SHP77 treated with DMSO at 0.1 percent for 48 hours (cell line): ENCODE data around the gene RAB31.
"Not testable (repeated sequence)": the region's sequence is repeated elsewhere in the genome, so short reads cannot be mapped to it uniquely, and the experiment has no call there.

Source experiments
- DNase-seq: peaks from one replicate; lab custom pipeline; 2025; lab: John Stamatoyannopoulos, UW

Gene RAB31

DNA sequence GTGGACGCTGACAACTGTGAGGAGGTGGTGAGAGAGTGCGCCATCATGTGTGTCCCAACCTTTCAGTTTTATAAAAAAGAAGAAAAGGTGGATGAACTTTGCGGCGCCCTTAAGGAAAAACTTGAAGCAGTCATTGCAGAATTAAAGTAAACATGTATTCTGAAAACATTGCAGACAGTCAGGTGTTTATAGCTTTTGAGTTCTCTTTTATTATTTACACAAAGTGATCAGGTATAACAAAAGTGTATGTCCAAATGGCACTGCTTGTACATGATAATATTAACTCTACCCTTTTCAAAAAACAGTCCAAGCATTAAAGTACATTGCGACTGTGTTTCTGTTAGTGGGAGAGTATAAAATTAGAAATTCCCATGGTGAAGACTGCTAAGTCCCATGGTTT is 179.9 kb downstream of the RAB31 start:
- DNase-seq, result no peak

DNA sequence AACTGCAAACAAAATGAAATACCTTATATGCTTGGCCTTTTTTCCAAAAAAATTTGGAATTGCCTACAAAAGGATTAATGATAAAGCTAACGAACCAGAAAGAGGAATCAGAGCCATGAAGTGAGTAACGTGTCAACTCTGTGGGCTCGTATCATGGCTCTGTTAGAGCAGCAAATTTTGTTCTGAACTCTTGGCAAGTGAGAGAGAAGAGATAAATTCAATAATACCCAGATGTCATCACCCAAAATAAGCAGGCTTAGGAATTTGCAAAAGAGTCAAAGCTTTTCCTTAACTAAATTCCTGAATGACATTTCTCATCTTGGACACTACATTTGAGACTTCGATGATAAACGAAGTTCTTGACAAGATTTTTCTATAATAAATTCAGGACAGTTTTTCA is 182.1 kb downstream of the RAB31 start:
- no peak for DNase-seq

DNA sequence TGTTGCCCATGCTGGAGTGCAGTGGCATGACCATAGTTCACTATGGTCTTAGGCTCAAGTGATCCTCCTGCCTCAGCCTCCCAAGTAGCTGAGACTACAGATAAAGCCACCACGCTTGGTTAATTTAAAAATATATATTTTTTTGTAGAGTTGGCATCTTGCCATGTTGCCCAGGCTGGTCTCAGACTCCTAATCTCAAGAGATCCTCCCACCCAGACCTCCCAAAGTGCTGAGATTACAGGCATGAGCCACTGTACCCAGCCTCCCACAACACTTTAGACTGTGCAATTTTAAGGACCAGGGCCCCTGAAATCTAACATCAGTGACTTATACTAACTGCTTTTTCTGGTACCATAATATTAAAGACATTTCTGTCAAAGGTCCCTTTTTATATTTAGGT is 182.9 kb downstream of the RAB31 start:
- no peak for DNase-seq

DNA sequence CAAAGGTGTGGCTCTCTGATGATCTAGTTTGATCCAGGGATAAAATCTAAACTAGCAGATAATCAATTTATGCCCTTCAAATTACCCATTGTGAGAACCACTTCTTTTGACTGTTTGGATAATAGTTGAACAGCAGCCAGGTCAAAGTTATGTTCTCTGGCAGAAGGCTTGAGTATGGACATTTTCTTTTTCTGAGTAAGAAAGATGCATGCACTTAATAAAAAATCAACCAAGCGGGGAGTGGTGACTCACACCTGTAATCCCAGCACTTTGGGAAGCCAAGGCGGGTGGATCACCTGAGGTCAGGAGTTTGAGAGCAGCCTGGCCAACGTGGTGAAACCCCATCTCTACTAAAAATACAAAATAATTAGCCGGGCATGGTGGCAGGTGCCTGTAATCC is 183.4 kb downstream of the RAB31 start:
- not testable (repeated sequence) for DNase-seq

DNA sequence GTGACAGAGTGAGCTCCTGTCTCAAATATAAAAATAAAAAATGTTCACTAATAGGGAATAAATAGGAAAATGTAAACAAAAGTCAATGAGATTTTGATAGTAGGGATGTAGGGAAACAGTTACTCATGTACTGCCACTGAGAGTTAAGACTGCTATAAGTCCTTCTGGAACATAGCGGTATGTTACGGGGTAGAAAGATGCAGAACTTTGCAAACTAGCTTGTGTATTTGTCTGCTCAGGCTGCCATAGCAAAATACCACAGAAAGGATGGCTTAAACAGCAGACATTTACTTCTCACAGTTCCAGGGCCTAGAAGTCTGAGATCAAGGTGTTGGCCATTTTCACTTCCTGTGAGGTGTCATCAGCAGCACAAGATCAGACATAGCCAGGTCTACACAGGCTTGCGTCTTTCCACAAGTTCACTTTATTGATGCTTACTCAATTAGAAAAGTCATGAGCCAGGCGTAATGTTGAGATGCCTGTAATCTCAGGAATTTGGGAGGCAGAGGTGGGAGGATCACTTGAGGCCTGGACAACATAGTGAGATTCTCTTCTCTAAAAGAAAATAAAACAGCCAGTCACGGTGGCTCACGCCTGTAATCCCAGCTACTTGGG is 186.5 kb downstream of the RAB31 start:
- no peak for DNase-seq

DNA sequence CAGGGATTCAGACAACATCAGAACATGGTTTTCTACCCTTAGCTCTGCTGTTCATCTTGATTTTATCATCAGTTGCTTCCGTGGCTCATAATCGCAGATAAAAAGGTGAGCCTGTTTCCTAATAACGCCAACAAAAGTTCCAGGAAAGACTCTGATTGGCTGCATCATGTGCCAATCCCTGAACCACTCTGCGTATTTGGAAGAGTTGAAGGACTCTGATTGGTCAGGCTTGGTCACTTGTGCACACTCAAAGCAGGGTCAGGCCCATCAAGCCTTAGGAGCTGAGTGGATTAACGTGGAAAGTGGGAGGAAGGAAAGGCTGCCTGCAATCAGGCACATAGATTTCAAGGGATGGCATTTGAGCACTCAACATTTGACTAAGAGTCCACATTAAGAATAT is 189.0 kb downstream of the RAB31 start:
- DNase-seq, result no peak

DNA sequence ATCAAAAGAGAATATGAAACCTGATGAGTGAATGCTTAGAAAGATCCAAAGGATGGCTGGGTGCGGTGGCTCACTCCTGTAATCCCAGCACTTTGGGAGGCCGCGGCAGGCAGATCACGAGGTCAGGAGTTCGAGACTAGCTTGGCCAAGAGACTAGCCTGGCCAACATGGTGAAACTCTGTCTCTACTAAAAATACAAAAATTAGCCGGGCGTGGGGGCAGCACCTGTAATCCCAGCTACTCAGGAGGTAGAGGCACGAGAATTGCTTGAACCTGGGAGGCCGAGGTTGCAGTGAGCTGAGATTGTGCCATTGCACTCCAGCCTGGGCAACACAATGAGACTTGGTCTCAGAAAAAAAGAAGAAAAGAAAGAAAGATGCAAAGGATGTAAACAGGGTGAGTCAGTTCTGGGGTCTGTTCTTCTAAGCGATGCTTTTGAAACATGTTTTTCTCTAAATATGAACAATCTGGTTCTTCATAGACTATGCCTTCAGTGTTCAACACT is 189.7 kb downstream of the RAB31 start:
- not testable (repeated sequence) for DNase-seq

DNA sequence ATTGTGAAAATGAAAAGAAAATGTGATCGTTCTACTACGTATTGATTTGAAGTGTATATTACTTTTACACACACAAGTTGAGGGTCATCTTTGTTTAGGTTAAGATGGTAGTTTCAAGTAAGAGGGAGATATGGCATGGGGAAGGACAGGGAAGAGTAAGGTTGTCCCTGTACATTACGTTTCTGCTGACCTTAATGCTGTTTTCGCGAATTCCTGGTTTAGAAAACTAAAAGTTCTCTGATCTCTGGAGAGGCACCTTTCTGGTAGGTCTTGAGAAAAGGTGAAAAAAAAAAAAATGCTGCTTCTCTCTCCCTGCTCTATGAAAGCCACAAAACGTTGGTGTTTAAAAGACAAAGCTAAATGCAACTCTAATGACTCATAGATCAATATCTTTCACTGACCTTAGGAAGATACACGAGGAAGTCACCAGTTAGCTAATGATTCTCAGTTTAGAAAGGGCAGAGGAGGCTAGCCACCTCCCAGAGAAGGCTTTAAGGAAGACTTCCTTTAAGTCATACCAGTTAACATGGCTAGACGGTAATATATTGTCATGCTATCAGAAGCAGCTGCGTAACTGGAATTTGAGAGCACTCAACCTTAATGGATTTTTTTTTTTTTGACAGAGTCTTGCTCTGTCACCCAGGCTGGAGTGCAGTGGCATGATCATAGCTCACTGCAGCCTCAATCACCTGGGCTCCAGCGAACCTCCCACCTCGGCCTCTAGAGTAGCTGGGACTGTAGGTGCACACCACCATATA is 190.9 kb downstream of the RAB31 start:
- DNase-seq, result no peak

DNA sequence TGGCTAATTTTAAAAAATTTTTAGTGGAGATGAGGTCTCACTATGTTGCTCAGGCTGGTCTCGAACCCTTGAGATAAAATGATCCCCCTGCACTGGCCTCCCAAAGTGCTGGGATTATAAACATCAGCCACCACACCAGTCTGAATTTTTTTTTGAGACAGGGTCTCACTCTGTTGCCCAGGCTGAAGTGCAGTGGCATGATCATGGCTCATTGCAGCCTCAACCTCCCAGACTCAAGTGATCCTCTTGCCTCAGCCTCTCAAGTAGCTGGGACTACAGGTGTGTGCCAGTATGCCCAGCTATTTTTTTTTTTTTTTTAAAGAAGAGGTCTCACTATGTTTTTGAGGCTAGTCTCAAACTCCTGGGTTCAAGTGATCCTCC is 191.4 kb downstream of the RAB31 start:
- DNase-seq, result not testable (repeated sequence)

DNA sequence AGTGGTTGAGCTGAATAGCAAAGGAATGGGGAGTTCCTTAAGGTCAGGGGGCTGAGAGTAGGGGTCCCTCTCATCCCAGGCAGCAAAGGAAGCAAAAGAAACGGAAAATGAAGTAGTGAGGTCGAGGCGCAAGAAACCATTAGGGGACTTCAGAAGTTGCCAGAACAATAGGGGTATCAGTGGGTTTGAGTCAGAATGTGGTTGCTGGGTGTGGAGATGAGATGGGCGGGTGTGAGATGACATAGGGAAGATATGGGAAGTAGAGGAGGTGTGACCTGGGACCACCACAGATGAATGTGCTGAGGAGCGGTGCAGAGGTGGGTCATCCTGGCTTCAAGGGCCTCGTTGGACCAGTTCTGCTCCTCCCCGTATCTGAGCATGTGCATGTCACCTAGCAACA is 192.6 kb downstream of the RAB31 start:
- no peak for DNase-seq

DNA sequence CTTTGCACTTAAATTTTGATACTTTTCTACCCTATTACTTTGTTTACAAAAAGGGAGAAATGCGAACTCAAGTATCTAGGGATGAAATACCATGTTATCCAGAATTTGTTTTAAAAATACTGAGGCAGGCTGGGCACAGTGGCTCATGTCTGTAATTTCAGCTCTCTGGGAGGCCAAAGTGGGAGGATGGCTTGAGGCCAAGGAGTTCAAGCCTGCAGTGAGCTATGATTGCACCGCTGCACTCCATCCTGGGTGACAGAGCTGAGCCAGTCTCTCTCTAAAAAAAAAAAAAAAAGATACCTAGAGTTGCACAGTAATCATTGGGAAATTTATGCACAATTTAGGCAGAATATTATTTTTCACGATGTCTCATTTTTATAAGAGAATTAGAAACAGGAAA is 193.3 kb downstream of the RAB31 start:
- DNase-seq, result no peak

DNA sequence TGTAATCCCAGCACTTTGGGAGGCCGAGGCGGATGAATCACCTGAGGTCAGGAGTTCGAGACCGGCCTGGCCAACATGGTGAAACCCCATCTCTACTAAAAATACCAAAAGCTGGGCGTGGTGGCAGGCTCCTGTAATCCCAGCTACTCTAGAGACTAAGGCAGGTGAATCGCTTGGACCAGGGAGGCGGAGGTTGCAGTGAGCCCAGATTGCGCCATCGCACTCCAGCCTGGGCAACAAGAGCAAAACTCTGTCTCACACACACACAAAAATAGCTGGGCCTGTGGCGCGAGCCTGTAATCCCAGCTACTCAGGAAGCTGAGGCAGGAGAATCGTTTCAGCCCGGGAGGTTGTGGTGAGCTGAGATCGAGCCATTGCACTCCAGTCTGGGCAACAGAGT is 194.2 kb downstream of the RAB31 start:
- DNase-seq, result not testable (repeated sequence)

DNA sequence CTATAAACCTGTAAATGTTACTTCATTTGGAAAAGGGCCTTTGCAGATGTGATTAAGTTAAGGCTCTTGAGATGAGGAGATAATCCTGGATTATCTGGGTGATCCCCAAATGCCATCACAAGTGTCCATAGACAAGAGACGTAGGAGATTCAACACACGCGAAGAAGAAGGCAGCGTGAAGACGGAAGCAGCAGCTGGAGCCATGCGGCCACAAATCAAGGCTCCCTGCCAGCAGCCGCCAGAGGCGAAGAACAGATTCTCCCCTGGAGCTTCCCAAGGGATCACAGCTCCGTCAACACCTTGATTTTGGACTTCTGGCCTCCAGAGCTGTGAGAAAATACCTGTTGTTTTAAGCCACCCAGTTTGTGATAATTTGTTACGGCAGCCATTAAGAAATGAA is 194.7 kb downstream of the RAB31 start:
- DNase-seq, result no peak

DNA sequence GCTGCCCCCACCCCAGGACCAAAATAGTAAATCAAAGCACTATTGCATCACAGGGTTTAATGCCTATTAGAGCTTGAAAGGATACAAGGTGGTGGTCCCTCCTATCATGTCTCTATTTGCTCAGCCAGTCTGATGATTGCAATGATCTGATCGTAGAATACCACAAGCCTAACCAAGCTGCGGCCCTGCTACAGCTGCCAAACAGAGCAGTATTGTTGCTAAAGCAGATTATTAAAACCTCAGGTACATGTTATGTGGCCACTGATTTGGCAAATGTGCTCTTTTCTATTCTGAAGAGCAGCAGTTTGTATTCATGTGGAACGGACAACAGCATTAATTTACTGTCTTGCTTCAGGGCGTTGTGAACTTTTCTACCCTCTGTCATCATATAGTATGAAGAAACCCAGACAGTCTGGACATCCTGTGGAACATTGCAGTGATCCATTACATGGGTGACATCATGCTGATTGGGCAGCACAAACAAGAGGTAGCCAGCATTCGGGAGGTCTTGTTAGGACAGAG is 197.4 kb downstream of the RAB31 start:
- DNase-seq, result no peak

DNA sequence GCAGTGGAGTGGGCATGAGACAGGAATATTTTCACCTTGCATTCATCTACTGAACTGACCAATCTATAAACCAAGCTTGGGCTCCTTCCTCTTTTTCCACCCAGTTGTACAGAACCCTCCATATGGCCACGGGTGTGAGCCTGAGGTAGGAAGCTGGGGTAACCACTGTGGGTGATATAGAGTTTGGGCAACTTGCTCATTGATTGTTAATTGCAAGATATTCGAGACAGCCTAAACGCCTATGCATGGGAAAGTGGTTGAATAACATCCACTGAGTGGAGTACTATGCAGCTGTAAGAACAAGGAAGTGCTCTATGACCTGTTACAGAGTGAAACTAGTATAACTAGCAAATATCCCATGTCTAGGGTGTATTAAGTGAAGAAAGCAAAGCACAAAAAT is 198.4 kb downstream of the RAB31 start:
- DNase-seq, result no peak

DNA sequence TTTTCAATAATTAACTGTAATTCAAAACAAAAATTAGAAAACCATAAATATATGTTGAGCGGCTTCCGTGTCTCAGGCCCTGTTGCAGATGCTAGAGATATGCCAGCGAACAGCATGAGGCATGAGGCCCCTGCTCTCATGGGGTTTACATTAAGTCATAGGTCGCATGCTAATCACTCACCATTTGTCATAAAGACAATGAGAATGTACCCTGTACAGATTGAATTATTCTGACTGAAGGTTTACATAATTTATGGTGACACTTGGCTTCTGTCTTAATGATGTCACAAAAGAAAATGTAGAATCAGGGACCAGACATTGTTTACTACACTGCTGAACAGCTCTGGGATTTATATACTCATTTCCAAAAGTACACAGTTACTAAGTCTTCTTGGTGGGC is 199.8 kb downstream of the RAB31 start:
- no peak for DNase-seq

DNA sequence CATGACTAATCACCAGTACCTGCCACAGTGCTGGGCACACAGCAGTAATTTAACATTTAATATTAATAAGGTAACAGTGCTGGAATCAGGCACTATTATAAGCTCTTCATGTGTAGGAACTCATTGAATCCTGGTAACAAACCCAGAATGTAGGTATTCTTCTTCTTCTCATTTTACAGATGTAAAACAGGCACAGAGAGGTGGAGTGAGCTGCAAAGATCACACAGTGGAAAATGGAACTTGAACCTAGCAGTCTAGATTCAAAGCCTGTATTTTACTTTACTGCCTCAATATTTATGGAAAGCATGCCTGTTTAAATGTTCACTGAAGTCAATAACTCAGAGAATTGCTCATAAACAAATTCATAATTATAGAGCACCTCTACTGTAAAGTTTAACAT is 202.0 kb downstream of the RAB31 start:
- no peak for DNase-seq

DNA sequence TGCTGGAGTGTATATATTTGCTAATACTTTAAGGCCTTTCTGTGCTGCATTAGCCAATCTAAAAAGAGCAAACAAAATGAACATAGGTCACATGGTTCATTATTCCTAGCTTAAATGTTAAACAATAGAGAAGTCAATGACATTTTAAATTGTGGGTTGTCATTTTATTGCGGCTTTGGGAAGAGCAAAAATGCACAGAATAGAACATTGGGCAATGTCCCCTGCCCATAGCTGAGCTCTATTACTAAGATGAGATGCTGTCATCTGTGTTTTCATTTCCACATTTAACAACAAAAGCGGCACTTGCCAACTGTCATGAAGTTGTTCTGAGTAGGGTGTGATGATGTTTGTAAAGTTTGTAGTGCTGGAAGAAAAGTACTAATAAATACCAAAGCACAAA is 202.6 kb downstream of the RAB31 start:
- no peak for DNase-seq

DNA sequence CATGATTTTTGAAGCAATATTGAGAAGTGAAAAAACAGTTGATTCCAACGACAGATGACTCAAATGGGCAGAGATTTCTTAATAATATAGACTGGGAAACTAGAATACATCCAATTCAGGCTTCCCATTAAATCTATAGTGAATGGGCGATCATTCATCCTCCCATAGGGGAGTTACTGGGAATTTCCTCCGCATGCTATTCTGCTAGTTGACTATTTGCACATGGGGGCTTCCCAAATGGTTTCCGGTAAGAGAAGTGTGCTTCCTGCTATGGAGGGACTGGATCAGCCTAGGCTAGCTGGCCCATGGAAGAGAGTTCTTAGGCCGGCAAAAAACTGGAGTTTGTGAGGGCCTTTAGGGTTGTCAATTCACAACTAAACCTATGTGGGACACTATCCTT is 203.1 kb downstream of the RAB31 start:
- DNase-seq, result no peak
